T-helper 1 cell (primary cell): Measurements from ENCODE around the gene CLDN1.
"Not testable (repeated sequence)": the region's sequence is repeated elsewhere in the genome, so short reads cannot be mapped to it uniquely, and the experiment has no call there.

Experiments used
- DNase-seq, 5 donors: peaks; one replicate each; pipeline ENCODE4 v3.0.0-alpha.2; 2012 to 2020

The CLDN1 gene

DNA sequence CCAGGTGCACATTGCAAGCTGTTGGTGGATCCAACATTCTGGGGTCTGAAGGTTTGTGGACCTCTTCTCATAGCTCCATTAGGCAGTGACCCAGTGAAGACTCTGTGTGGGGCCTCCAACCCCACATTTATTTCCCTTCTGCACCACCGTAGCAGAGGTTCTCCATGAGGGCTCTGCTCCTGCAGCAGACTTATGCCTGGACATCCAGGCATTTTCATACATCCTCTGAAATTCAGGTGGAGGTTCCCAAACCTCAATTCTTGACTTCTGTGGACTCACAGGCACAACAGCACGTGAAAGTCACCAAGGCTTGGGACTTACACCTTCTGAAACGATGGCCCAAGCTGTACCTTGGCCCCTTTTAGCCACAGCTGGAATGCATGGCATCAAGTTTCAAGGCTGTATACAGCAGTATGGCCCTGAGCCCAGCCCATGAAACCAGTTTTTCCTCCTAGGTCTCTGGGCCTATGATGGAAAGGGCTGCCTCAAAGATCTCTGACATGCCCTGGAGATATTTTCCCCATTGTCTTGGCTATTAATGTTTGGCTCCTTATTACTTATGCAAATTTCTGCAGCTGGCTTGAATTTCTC, 30.2 kb downstream of the CLDN1 start:
- no peak for DNase-seq

DNA sequence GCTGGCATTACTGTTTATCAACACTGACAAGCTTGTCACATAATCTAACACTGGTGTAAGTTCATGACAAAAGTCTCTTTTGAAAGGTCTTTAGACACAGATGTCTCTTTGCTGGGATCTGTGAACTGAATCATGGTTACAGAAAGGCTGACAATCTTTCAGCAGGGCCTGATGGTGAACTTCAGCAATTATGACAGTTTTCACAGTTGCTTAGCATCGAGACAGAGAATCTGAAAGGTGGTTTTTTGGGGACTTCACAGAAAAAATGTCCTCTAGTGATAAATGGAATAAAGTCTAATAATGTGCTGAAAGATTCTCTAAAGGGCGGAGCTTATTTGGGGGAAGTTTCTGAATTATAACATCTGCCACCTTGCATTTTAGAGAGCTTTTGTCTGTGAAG, 32.3 kb downstream of the CLDN1 start:
- no peak for DNase-seq

DNA sequence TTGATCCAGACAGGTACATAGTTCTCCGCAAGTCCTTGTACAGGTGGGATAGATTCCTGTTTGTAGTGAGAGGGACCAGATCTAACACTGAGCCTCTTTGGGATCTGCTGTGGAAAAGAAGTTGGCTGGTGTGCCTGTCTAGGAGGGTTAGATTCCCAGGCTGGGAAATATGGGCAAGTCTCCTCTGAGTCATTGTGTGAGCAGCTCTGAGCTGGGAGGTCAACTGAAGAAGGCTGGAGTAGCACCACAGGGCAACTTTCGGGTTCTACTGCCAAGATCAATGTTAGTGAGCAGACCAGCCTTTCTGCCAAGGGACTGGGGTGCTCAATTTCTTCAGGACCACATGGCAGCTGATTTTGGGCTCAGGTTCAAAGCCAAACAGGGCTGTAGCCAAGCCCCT, 33.4 kb downstream of the CLDN1 start:
- no peak for DNase-seq

DNA sequence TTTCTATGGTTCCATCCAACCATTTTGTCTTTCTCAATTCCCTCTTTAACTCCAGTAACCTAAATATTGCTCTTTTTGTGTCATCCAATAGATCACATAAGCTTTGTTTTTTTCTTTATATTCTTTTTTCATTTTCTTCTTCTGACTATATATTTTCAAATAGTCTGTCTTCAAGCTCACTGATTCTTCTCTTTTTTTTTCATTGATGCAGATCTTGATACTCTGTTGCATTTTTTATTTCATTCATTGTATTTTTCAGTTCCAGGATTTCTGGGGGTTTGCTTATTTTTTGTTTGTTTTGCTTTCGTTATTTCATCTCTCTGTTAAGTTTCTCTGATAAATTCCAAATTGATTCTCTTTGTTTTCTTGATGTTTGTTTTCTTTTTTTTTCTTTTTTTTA, 36.2 kb downstream of the CLDN1 start:
- no peak for DNase-seq

DNA sequence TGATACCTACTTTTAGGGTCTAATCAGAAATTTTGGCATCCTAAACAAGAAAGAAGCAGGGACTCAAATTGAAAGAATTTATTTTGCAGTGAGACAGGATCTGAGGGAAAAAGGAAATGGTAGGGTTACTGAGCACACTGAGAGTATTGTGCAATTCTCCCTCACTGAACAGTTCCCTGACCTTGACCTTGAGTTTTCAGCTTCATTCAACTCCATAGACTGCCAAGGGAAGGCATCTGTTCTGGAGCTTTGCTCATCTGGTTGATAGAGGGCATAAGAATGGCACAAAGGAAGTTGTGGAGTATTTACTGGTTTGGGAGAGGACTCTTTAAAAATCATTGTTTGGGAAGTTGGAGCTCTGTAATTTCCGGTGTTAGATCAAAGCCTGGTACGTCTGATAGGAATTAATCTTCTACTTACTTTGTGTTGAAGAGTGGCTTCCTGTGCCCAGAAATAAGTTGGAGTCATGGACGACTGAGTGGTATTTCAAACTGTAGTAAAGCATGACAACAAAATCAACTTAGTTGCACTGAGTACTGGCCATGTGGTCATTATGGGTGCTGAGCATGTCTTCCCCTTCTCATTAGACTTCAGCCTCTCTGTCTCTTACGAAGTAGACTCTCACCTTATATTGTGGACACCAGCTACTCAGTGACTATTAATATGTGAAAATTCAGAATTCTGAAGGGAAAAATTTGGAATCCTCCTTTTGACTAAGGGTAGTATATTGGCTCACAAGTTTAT, 40.8 kb downstream of the CLDN1 start:
- no peak for DNase-seq

DNA sequence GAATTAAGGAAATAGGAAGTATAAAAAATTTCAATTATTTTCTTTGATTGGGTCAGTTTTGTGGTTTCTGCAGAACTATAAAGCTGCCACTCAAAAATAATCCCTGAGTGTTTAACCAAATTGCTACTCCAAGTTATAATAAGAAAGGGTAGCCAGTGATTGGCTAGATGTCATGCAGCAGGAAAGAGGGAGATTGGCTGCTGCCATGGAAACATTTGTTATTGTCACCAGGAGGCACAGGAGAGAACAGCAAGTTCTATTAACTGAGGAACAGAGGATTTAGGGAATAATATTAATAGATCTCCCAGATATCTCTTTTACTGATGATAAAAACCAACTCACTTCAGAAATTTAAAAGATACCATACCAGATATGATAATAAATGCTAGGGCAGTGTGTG, 42.6 kb downstream of the CLDN1 start:
- DNase-seq, result no peak

DNA sequence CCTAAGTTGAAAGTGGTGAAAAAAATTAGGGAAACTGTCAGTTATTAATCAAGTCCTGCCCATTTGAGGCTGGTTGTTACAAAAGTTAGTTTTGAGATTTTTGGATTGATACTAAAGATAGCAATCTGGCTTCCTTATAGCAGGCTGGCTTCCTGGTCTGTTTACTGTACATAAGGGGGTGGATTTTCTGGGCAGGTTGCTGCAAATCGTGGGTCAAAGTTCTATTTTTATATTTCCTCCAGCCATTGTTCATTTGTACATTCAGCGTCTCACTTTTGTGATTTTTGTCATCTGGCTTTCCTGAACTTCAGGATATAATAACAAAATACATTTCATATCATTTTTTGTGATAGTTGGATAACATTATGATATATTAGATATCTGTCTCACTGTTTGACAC, 49.5 kb downstream of the CLDN1 start:
- no peak for DNase-seq

DNA sequence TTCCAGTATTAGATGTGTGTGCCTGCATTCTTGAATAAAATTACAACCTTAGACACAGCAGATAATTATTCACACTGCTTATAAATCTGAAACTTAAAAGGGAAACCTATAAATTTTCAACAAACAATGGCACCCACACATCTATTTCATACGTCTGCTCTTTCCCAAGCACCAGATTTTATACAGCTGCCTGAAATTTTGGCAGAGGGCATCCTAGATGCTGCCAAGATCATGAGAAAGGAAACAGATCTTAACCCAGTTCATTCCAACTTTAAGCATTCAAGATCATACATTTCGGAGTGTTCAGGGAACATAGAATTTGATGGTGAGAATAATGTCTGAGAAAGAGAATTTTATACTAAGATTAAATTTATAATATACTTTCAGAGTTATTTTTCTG, 53.1 kb downstream of the CLDN1 start:
- no peak for DNase-seq

DNA sequence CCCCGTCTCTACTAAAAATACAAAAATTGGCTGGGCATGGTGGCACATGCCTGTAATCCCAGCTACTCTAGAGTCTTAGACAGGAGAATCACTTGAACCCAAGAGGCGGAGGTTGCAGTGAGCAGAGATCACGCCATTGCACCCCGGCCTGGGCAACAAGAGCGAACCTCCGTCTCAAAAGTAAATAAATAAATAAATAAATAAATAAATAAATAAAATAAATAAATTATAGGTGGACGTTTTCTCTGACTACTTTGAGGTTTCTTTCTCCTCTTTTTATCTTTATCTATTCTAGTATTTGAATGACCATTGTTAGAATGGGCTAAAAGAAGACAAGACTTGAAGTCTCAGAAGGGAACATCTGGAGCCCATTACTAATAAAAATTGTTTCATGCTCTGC, 54.8 kb downstream of the CLDN1 start:
- DNase-seq, result not testable (repeated sequence)

DNA sequence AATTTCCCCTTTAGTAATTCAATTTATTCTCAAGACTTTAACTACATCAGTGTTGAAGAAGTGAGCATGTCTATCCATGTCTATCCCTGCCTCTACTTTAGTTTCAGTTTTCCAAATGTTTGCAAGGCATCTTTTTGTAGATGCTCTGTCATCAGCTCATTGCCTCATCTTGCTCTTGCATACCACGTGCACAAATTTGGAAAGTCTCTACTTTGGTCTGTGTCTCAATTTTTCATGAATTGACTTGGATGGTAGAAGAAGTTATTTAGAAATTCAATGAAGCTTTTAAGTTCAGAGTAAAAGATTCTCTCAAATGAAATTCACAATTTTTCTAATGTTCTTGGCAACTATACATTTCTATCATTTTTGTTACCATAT, 55.3 kb downstream of the CLDN1 start:
- no peak for DNase-seq

DNA sequence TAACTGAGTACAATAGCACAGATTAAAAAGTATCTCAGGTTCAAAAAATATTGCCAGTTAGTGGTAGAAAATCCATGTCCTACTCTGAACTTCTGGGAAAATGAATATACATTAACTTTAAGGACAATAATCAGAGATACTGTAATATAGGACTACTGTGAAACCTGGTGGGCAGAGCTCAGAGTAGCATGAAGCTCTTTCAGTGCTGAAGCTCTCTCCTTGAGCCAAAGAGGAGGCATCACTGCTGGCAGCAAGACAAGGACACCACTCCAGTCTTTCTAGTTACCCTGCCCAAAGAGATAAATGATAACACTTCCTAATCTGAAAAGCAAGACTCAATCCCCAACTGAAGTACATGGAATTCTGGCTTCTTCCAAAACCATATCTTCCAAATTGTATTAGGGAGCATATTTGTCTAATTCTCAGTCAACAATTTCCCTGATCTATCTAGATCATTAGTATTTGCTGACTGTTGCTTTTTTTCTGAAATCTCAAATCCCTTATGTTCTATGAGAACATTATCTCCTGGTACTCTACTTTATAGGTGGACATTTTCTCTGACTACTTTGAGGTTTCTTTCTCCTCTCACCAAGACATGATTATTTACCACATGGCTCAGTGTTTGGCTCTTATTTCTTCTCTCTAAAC, 55.9 kb downstream of the CLDN1 start:
- DNase-seq, result no peak

DNA sequence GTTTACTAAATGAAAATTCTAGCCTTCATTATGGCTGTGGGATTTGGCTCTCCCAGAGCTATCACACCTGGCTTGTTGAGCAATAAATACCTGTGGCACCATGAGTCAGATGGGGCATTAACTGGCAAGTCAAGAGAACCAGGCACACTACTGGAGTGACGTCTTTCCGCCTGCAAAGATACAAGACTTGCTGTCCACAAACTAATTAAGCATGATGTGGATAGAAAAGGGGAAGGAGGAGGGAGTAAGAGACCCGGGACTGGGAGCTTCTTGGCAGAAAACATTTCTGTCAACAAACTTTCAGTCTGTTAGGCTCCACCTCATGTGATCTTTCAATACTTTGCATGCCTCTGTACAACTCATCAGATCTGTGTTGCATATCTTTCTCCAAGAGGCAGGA, 56.5 kb downstream of the CLDN1 start:
- no peak for DNase-seq

DNA sequence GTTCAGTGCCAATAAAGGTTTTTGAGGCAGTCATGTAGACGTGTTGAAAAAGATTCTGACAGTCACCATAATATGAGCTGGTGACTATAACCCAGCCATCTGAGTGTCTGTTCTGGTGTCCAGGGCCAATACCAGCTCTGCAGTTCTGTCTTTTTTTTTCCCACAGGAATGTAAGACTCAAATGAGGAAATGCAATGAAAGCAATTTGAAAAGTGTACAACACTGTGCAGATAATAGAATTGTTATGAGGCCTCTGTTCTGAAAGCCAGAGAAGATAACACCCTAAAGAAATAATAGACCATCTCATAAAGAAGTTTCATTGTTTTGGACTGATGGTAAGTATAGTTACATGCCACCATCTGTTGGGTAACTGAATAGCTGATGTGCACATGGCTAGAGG, 57.1 kb downstream of the CLDN1 start:
- DNase-seq, result no peak

DNA sequence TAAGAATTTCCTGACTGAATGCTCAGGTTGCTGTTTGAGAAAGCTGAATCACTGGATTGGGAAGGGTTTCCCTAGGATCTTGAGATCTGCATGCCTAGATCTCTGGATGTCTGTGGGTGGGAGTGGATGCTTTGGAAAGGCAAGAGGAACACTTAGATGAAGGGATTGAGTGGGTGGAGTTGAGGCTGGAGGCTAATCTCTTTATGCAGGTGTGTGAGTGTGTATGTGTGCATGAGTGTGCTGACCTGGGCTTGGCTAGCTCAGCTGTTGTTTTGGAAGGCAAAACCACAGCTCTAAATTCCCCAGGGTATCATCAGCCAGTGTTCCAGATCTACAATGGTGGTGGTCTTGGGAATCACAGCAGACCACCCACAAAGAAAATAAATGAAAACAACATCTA, 60.5 kb downstream of the CLDN1 start:
- no peak for DNase-seq

DNA sequence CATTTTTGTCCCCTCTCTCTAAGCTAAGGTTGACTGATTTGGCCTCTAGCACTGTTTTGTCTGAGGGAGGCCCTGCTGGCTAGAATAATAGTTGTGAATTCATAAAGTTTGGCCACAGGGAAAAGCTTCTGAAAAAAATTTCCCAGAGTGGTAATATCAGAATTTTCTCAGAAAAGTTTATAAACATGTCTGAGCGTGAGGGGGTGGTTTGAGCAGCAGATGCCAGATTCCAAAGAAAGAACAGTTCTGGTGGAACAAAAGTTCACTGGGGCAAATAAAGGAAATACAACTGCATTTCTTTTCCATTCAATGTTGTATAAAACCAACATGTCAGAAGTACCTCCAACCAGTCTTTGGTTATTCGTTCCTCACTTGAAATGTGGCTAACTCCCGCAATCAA, 61.2 kb downstream of the CLDN1 start:
- DNase-seq, result no peak

DNA sequence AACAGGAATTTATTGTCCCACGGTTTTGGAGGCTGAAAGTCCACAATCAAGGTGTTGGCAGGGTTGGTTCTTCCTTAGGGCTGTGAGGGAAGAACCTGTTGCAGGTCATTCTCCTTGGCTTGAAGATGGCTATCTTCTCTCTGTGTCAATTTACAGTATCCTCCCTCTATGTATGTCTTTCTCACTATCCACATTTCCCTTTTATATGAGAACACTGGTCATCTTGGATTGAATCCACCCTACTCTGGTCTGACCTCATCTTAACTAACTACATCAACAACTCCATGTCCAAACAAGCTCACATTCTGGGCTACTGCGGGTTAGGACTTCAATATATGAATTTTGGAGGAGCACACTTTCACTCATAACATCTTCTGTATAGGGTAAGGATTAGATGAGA, 61.9 kb downstream of the CLDN1 start:
- DNase-seq, result no peak

DNA sequence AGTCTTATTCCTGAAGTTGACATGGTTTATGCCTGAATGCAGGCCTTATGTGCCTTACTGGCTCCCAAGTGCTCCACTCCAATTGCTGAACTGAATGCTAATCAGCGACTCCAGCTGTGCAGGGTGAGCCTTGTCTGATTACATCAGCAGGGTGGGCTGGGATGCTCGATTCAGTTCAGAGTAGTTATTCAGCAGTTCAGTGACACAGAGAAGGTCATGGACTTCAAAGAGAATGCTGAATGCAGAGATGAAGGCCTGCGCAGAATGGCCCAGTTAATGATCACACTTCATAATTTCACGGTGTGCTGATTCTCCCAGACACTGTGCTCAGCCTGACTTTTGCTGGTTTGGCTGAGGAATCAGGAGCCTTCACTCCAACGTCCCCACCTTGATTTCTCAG, 63.6 kb downstream of the CLDN1 start:
- no peak for DNase-seq
